DND-41 (cell line): ENCODE measurements around the gene SPTLC1.
"Not testable (repeated sequence)": the region's sequence is repeated elsewhere in the genome, so short reads cannot be mapped to it uniquely, and the experiment has no call there.

ENCODE experiments used
- ATAC-seq: fragments of 200-7000 bp; cut with Tn5 transposase; 3 replicates; pipeline ENCODE4 v1.9.1; 2021; ENCODE audit warnings: low read depth; ENCODE audit not compliant: insufficient read depth
- DNase-seq: peaks from one replicate; pipeline ENCODE4 v3.0.0-alpha.2; 2020
- H2AFZ ChIP-seq: 2 replicates; pipeline ENCODE4 v1.6.0; 2012; ENCODE audit warnings: low read depth, low read length
- H3K27ac ChIP-seq: 2 replicates; pipeline ENCODE4 v1.5.1; 2012; ENCODE audit warnings: low read length, inconsistent platforms
- H3K27me3 ChIP-seq: fragments of 200-600 bp; sonication (generic); 2 replicates; pipeline ENCODE4 v1.6.0; 2012; ENCODE audit warnings: low read length, mild to moderate bottlenecking, inconsistent platforms; ENCODE audit not compliant: insufficient read depth, poor library complexity
- H3K36me3 ChIP-seq: 2 replicates; pipeline ENCODE4 v1.5.1; 2012; ENCODE audit warnings: low read length, inconsistent platforms; ENCODE audit not compliant: insufficient read depth
- H3K4me1 ChIP-seq: 2 replicates; pipeline ENCODE4 v1.5.1; 2012; ENCODE audit warnings: mild to moderate bottlenecking, low read length; ENCODE audit not compliant: insufficient read depth
- H3K4me2 ChIP-seq: 2 replicates; pipeline ENCODE4 v1.6.0; 2012; ENCODE audit warnings: mild to moderate bottlenecking, moderate library complexity, low read length, inconsistent platforms; ENCODE audit not compliant: insufficient read depth
- H3K4me3 ChIP-seq, 2 experiments: fragments of 200-600 bp in 1 of 2; shearing (Covaris generic) in 1 of 2; 2 replicates each; pipeline ENCODE4 v1.5.1; 2012 to 2016; ENCODE audit warnings: inconsistent platforms in 2 of 2, low read length in 2 of 2, mild to moderate bottlenecking in 2 of 2, low read depth in 1 of 2, moderate library complexity in 1 of 2
- H3K79me2 ChIP-seq: 2 replicates; pipeline ENCODE4 v1.6.0; 2012; ENCODE audit warnings: low read length, inconsistent platforms; ENCODE audit not compliant: insufficient read depth
- H3K9ac ChIP-seq: 2 replicates; pipeline ENCODE4 v1.6.0; 2012; ENCODE audit warnings: low read depth, mild to moderate bottlenecking, inconsistent platforms, low read length, moderate library complexity
- H3K9me3 ChIP-seq: 2 replicates; pipeline ENCODE4 v1.5.1; 2012; ENCODE audit warnings: low read length, moderate library complexity, mild to moderate bottlenecking, inconsistent platforms; ENCODE audit not compliant: insufficient read depth, severe bottlenecking
- H4K20me1 ChIP-seq: 2 replicates; pipeline ENCODE4 v1.6.0; 2012; ENCODE audit warnings: low read length; ENCODE audit not compliant: insufficient read depth
- EZH2 ChIP-seq: IDR thresholded peaks from 3 replicates; pipeline ENCODE4 v1.6.1; 2012; ENCODE audit warnings: borderline replicate concordance, low read depth, mild to moderate bottlenecking, moderate library complexity, low read length, inconsistent platforms; ENCODE audit not compliant: severe bottlenecking
- TF ChIP-seq, protein P1 (sequence below): IDR thresholded peaks from 2 replicates; pipeline ENCODE4 v1.5.1; 2012; ENCODE audit warnings: borderline replicate concordance, low read length, moderate library complexity, mild to moderate bottlenecking; ENCODE audit not compliant: poor library complexity, severe bottlenecking; ENCODE audit errors: extremely low read depth

The SPTLC1 gene

DNA sequence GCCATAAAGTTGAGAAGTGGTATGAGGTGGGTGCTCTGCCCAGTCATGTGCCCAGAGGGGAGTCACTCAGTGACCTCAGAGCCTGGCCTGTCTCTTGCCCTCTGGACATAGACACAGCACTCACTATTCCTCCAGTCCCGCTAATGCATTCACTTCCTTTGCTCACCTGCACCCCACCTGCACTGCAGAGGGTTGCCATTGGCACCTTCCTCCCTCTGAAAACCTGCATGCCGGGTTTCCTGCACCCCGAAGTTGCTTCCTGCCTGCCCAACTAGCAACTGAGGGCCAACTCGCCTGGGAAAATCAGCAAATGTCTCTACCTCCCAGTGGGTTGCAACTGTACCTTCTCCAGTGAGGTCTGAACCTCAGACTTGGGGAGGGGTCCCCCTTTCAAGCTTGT lies 48.1 kb upstream of the SPTLC1 start:
- Histone ChIP-seq H3K27ac (no peak overlapping the region), H3K27me3 (no peaks in the 10 kb centered on the region), H3K36me3 (no peaks in the 10 kb centered on the region), H2AFZ (no peak overlapping the region), H3K4me1 (no peaks in the 10 kb centered on the region), H3K4me3 (no peak overlapping the region), H4K20me1 (no peaks in the 10 kb centered on the region), H3K9me3 (no peaks in the 10 kb centered on the region), H3K9ac (no peak overlapping the region), H3K79me2 (no peaks in the 10 kb centered on the region), H3K4me2 (no peak overlapping the region)
- no peak for TF ChIP-seq EZH2
- TF ChIP-seq, protein P1, sequence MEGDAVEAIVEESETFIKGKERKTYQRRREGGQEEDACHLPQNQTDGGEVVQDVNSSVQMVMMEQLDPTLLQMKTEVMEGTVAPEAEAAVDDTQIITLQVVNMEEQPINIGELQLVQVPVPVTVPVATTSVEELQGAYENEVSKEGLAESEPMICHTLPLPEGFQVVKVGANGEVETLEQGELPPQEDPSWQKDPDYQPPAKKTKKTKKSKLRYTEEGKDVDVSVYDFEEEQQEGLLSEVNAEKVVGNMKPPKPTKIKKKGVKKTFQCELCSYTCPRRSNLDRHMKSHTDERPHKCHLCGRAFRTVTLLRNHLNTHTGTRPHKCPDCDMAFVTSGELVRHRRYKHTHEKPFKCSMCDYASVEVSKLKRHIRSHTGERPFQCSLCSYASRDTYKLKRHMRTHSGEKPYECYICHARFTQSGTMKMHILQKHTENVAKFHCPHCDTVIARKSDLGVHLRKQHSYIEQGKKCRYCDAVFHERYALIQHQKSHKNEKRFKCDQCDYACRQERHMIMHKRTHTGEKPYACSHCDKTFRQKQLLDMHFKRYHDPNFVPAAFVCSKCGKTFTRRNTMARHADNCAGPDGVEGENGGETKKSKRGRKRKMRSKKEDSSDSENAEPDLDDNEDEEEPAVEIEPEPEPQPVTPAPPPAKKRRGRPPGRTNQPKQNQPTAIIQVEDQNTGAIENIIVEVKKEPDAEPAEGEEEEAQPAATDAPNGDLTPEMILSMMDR = no peak
- DNase-seq (no peak), ATAC-seq (no peak)

DNA sequence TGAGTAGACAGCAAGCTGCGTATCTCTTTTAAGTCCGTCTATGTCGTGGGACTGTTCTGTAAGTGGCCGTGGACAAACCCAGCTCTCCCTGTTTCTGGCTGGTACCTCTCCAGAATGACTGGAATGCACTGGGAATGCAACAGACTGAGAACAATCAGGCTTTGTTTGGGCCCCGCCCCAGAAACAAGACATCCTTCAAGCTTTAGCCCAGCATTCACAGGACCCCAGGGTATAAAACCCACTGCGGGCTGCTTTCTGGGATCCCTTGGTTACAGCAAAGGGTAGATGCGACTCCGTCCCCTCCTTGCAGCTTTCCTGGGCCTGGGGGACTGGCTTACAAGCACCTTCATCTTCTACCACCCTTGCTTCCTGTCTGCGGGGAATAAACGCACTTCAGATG lies 45.6 kb upstream of the SPTLC1 start:
- Histone ChIP-seq H3K9ac (no peak overlapping the region), H3K9me3 (no peaks in the 10 kb centered on the region), H3K79me2 (no peaks in the 10 kb centered on the region), H3K4me3 (no peak overlapping the region), H2AFZ (no peak overlapping the region), H3K4me1 (no peaks in the 10 kb centered on the region), H3K27me3 (no peaks in the 10 kb centered on the region), H3K27ac (no peak overlapping the region), H3K4me2 (no peak overlapping the region), H4K20me1 (no peaks in the 10 kb centered on the region), H3K36me3 (no peaks in the 10 kb centered on the region)
- ATAC-seq (no peak), DNase-seq (no peak)
- TF ChIP-seq, protein P1 = no peak
- TF ChIP-seq EZH2 = no peak

DNA sequence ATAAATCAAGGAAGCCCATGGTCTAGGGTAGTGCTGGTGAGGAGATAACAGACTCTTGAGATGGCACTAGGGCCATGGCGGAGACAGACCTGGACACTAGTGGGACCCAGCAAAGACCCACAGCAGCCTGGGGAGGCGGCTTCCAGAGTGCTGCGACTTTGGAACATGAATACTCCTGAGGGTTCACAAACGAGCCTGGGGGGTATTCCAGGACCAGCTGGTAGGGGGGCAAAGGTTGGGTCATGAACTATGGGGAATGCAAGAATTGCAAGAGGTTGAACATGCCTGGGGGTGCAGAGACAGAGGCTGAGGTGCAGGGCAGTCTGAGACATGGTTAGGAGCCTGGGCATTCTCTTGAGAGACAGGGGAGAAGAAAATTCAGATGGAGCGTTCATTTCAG lies 43.8 kb upstream of the SPTLC1 start:
- H3K4me2 ChIP-seq = no peak overlapping the region
- DNase-seq = no peak
- H3K4me3 ChIP-seq = no peak overlapping the region
- H3K4me1 ChIP-seq = no peaks in the 10 kb centered on the region
- no peaks in the 10 kb centered on the region for H3K9me3 ChIP-seq
- H2AFZ ChIP-seq = no peak overlapping the region
- no peaks in the 10 kb centered on the region for H4K20me1 ChIP-seq
- H3K27ac ChIP-seq = no peak overlapping the region
- no peaks in the 10 kb centered on the region for H3K79me2 ChIP-seq
- no peak for TF ChIP-seq EZH2
- TF ChIP-seq, protein P1 = no peak
- H3K27me3 ChIP-seq = no peaks in the 10 kb centered on the region
- no peaks in the 10 kb centered on the region for H3K36me3 ChIP-seq
- ATAC-seq = no peak
- no peak overlapping the region for H3K9ac ChIP-seq

DNA sequence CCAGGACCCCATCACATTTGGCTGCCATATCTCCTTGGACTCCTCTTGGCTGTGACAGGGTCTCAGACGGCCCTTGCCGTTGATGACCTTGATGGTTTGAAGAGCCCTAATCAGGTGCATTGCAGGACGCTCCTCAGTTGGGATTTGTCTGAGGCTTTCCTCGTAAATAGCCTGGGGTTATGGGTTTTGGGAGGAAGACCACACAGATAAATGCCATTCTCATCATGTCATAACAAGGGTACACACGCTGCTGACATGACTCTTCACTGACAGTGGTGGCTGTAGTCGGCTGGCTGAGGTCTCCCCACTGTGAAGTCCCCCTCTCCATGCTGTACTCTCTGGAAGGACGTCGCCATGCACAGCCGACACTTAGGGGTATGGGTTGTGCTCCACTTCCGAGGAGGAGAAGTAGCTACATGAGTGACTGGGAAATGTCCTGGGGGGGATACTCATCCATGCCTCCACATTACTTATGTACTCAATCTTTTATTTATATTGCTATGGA lies 42.9 kb upstream of the SPTLC1 start:
- H3K9ac ChIP-seq = no peak overlapping the region
- no peak for ATAC-seq
- TF ChIP-seq, protein P1 = no peak
- no peak for TF ChIP-seq EZH2
- no peaks in the 10 kb centered on the region for H3K4me1 ChIP-seq
- no peak for DNase-seq
- no peak overlapping the region for H3K4me2 ChIP-seq
- H3K79me2 ChIP-seq = no peaks in the 10 kb centered on the region
- H3K36me3 ChIP-seq = no peaks in the 10 kb centered on the region
- no peaks in the 10 kb centered on the region for H4K20me1 ChIP-seq
- no peaks in the 10 kb centered on the region for H3K27me3 ChIP-seq
- H3K9me3 ChIP-seq = no peaks in the 10 kb centered on the region
- H3K27ac ChIP-seq = no peak overlapping the region
- H3K4me3 ChIP-seq = no peak overlapping the region
- no peak overlapping the region for H2AFZ ChIP-seq

DNA sequence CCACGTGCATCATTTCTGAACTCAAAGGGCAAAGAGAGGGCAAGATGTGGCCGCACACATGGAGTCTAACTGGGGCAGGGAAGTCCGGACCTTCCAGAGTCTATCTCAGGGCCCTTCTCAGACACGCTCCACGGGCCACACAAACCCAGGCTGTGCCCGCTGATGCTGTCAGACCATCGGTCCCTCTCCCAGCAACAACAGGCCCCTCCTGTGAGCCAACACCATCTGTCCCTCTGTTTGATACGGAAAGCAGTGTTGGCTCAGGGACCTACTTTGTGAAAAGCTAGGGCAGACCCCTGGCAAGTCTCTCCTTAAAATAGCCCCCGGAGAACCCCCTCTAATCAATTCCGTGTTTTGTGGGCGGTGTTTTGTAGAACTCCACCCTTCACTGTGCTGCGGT lies 40.5 kb upstream of the SPTLC1 start:
- not testable (repeated sequence) for ATAC-seq, H3K4me2 ChIP-seq, DNase-seq, H4K20me1 ChIP-seq, H3K79me2 ChIP-seq, H3K36me3 ChIP-seq, H3K9me3 ChIP-seq, H3K4me1 ChIP-seq, H2AFZ ChIP-seq, H3K27ac ChIP-seq, H3K9ac ChIP-seq, H3K4me3 ChIP-seq, H3K27me3 ChIP-seq
